Gastroesophageal sphincter (tissue), 3 donors: ENCODE data around the gene NRF1.

Experiments used
- CTCF ChIP-seq, 4 experiments: fragments of 200-600 bp in 2 of 4; fragments of 450-650 bp in 2 of 4; sonication (generic) in 1 of 4; IDR thresholded peaks; one replicate each; pipeline ENCODE4 v1.5.1; 2017 to 2019; ENCODE audit warnings: antibody characterized with exemption in 4 of 4, mild to moderate bottlenecking in 2 of 4, moderate library complexity in 2 of 4
- EP300 ChIP-seq: sonication (generic); formaldehyde crosslinking; IDR thresholded peaks from one replicate; pipeline ENCODE4 v1.6.1; 2017; ENCODE audit warnings: antibody characterized with exemption, mild to moderate bottlenecking
- POLR2A ChIP-seq, 2 donors: fragments of 450-650 bp; IDR thresholded peaks; one replicate each; pipeline ENCODE4 v1.6.1; 2017; ENCODE audit warnings: antibody characterized with exemption in 2 of 2, mild to moderate bottlenecking in 2 of 2, moderate library complexity in 1 of 2
- POLR2AphosphoS5 ChIP-seq: sonication (generic); formaldehyde crosslinking; IDR thresholded peaks from one replicate; pipeline ENCODE4 v1.6.1; 2017; ENCODE audit warnings: antibody characterized with exemption

GRCh38 chr7:129754406-129754805, 142.9 kb downstream of the NRF1 start:
- TF ChIP-seq POLR2A (IDR thresholded peaks at IDR 0.05) (no peak), CTCF (IDR thresholded peaks at IDR 0.05) (no peak), POLR2AphosphoS5 (no peak), EP300 (no peak)
